SK-N-SH treated with all-trans-retinoic acid at 6 μM for 48 hours (cell line): ENCODE data around the gene CD101.

Experiments
- ATAC-seq: fragments of 200-7000 bp; cut with Tn5 transposase; 3 replicates; pipeline ENCODE4 v1.9.1; 2020; ENCODE audit warnings: mild to moderate bottlenecking, moderate library complexity
- BACH2 ChIP-seq: fragments of 250-450 bp; sonication (Bioruptor Pico); IDR thresholded peaks from 2 replicates; pipeline ENCODE4 v1.9.0; 2021; ENCODE audit warnings: mild to moderate bottlenecking, borderline replicate concordance
- CSDC2 ChIP-seq: fragments of 250-450 bp; sonication (Bioruptor Pico); IDR thresholded peaks from 2 replicates; pipeline ENCODE4 v1.5.0; 2020; ENCODE audit warnings: mild to moderate bottlenecking, moderate library complexity
- GLIS3 ChIP-seq: fragments of 250-450 bp; sonication (Bioruptor Pico); IDR thresholded peaks from 2 replicates; pipeline ENCODE4 v1.5.0; 2020; ENCODE audit warnings: mild to moderate bottlenecking, moderate library complexity
- ISL1 ChIP-seq: fragments of 250-450 bp; sonication (Bioruptor Pico); IDR thresholded peaks from 2 replicates; pipeline ENCODE4 v2.1.2; 2022; ENCODE audit warnings: mild to moderate bottlenecking, moderate library complexity
- OSR1 ChIP-seq: fragments of 250-450 bp; sonication (Bioruptor Pico); IDR thresholded peaks from 2 replicates; pipeline ENCODE4 v1.8.0; 2022; ENCODE audit warnings: moderate library complexity, mild to moderate bottlenecking, inconsistent platforms
- PPARA ChIP-seq: fragments of 250-450 bp; sonication (Bioruptor Pico); IDR thresholded peaks from 2 replicates; pipeline ENCODE4 v1.5.0; 2020; ENCODE audit warnings: mild to moderate bottlenecking, borderline replicate concordance
- RARB ChIP-seq: fragments of 250-450 bp; sonication (Bioruptor Pico); IDR thresholded peaks from 2 replicates; pipeline ENCODE4 v1.8.0; 2021; ENCODE audit warnings: mild to moderate bottlenecking, moderate library complexity
- SNAI2 ChIP-seq: fragments of 250-450 bp; sonication (Bioruptor Pico); IDR thresholded peaks from 2 replicates; pipeline ENCODE4 v1.5.0; 2020; ENCODE audit warnings: mild to moderate bottlenecking, moderate library complexity
- TOX ChIP-seq: fragments of 250-450 bp; sonication (Bioruptor Pico); IDR thresholded peaks from 2 replicates; pipeline ENCODE4 v1.8.0; 2021; ENCODE audit warnings: mild to moderate bottlenecking, moderate library complexity, borderline replicate concordance
- ZC3H10 ChIP-seq: fragments of 250-450 bp; sonication (Bioruptor Pico); IDR thresholded peaks from 2 replicates; pipeline ENCODE4 v1.5.1; 2021; ENCODE audit warnings: mild to moderate bottlenecking, moderate library complexity
- ZFP3 ChIP-seq: fragments of 250-450 bp; sonication (Bioruptor Pico); IDR thresholded peaks from 2 replicates; pipeline ENCODE4 v1.5.0; 2020; ENCODE audit warnings: mild to moderate bottlenecking, moderate library complexity
- ZFP30 ChIP-seq: fragments of 450-650 bp; formaldehyde crosslinking; IDR thresholded peaks from 2 replicates; pipeline ENCODE4 v1.5.0; 2022; ENCODE audit warnings: mild to moderate bottlenecking, moderate library complexity
- ZNF565 ChIP-seq: fragments of 450-650 bp; formaldehyde crosslinking; conservative IDR thresholded peaks from 2 replicates; pipeline ENCODE4 v1.5.0; 2020; ENCODE audit warnings: low read depth, mild to moderate bottlenecking, moderate library complexity
- ZNF70 ChIP-seq: fragments of 450-650 bp; formaldehyde crosslinking; IDR thresholded peaks from 2 replicates; pipeline ENCODE4 v1.5.0; 2020; ENCODE audit warnings: mild to moderate bottlenecking, moderate library complexity
- ZNF8 ChIP-seq: fragments of 450-650 bp; formaldehyde crosslinking; IDR thresholded peaks from 2 replicates; pipeline ENCODE4 v1.5.0; 2020; ENCODE audit warnings: mild to moderate bottlenecking, moderate library complexity
- TF ChIP-seq, protein P1 (sequence below): fragments of 250-450 bp; sonication (Bioruptor Pico); IDR thresholded peaks from 2 replicates; pipeline ENCODE4 v1.8.0; 2021; ENCODE audit warnings: low read depth, mild to moderate bottlenecking, moderate library complexity, borderline replicate concordance
- TF ChIP-seq, protein P2 (sequence below): fragments of 250-450 bp; sonication (Bioruptor Pico); IDR thresholded peaks from 2 replicates; pipeline ENCODE4 v1.5.0; 2020; ENCODE audit warnings: mild to moderate bottlenecking, moderate library complexity
- TF ChIP-seq, protein P3 (sequence below): fragments of 250-450 bp; sonication (Bioruptor Pico); IDR thresholded peaks from 2 replicates; pipeline ENCODE4 v1.8.0; 2020; ENCODE audit warnings: mild to moderate bottlenecking, moderate library complexity, borderline replicate concordance
- TF ChIP-seq, protein P4 (sequence below): fragments of 250-450 bp; sonication (Bioruptor Pico); IDR thresholded peaks from 2 replicates; pipeline ENCODE4 v1.5.1; 2021; ENCODE audit warnings: mild to moderate bottlenecking, moderate library complexity

CD101 gene

DNA sequence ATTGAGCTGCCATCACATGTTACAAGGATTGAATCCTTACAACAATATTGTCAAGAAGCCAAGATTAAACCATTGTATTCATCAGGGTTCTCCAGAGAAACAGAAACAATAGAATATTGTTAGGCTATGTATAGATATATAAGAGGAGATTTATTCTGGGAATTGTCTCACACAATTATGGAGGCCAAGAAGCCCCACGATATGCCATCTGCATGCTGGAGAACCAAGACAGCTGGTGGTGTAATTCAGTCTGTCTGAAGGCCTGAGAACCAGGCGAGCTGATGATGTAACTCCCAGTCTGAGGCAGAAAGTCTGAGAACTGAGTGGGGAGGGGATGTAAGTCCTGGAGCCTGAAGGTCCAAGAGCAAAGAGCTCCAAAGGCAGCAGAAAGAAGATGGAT is 44.1 kb downstream of the CD101 start:
- ATAC-seq: no peak
- no peak for TF ChIP-seq BACH2
- TF ChIP-seq OSR1 (CRISPR knock-in tag): no peak
- no peak for TF ChIP-seq CSDC2 (CRISPR knock-in tag)
- no peak for TF ChIP-seq RARB (CRISPR knock-in tag)

DNA sequence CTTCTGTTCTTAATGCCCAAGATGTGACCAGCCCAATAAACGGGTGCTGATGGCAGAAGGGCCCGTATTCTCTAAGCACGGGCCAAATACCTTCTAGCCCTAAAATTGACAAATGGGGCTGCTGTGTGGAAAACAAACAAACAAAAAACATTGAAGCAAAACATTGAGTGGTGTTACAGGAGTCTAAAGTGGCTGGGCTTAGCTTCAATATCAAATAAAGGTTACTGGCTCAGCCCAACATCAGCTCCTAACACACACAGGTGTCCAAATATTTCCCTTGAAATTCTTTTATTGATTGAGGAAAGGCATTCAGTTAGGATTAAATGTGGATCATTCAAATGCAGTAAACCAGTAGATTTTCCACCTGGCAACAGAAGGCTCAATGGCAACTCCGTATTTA is 45.2 kb downstream of the CD101 start:
- TF ChIP-seq OSR1 (CRISPR knock-in tag) (no peak), BACH2 (no peak), GLIS3 (no peak), PPARA (CRISPR knock-in tag) (no peak), ZNF565 (CRISPR knock-in tag) (no peak), ZC3H10 (CRISPR knock-in tag) (no peak), ZNF8 (CRISPR knock-in tag) (no peak), ISL1 (CRISPR knock-in tag) (no peak), ZNF70 (no peak), RARB (CRISPR knock-in tag) (no peak), ZFP30 (CRISPR knock-in tag) (no peak), SNAI2 (no peak)
- TF ChIP-seq, protein P1, sequence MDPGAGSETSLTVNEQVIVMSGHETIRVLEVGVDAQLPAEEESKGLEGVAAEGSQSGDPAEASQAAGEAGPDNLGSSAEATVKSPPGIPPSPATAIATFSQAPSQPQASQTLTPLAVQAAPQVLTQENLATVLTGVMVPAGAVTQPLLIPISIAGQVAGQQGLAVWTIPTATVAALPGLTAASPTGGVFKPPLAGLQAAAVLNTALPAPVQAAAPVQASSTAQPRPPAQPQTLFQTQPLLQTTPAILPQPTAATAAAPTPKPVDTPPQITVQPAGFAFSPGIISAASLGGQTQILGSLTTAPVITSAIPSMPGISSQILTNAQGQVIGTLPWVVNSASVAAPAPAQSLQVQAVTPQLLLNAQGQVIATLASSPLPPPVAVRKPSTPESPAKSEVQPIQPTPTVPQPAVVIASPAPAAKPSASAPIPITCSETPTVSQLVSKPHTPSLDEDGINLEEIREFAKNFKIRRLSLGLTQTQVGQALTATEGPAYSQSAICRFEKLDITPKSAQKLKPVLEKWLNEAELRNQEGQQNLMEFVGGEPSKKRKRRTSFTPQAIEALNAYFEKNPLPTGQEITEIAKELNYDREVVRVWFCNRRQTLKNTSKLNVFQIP (CRISPR knock-in tag): no peak
- TF ChIP-seq, protein P2, sequence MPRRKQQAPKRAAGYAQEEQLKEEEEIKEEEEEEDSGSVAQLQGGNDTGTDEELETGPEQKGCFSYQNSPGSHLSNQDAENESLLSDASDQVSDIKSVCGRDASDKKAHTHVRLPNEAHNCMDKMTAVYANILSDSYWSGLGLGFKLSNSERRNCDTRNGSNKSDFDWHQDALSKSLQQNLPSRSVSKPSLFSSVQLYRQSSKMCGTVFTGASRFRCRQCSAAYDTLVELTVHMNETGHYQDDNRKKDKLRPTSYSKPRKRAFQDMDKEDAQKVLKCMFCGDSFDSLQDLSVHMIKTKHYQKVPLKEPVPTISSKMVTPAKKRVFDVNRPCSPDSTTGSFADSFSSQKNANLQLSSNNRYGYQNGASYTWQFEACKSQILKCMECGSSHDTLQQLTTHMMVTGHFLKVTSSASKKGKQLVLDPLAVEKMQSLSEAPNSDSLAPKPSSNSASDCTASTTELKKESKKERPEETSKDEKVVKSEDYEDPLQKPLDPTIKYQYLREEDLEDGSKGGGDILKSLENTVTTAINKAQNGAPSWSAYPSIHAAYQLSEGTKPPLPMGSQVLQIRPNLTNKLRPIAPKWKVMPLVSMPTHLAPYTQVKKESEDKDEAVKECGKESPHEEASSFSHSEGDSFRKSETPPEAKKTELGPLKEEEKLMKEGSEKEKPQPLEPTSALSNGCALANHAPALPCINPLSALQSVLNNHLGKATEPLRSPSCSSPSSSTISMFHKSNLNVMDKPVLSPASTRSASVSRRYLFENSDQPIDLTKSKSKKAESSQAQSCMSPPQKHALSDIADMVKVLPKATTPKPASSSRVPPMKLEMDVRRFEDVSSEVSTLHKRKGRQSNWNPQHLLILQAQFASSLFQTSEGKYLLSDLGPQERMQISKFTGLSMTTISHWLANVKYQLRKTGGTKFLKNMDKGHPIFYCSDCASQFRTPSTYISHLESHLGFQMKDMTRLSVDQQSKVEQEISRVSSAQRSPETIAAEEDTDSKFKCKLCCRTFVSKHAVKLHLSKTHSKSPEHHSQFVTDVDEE (CRISPR knock-in tag): no peak
- TF ChIP-seq, protein P3, sequence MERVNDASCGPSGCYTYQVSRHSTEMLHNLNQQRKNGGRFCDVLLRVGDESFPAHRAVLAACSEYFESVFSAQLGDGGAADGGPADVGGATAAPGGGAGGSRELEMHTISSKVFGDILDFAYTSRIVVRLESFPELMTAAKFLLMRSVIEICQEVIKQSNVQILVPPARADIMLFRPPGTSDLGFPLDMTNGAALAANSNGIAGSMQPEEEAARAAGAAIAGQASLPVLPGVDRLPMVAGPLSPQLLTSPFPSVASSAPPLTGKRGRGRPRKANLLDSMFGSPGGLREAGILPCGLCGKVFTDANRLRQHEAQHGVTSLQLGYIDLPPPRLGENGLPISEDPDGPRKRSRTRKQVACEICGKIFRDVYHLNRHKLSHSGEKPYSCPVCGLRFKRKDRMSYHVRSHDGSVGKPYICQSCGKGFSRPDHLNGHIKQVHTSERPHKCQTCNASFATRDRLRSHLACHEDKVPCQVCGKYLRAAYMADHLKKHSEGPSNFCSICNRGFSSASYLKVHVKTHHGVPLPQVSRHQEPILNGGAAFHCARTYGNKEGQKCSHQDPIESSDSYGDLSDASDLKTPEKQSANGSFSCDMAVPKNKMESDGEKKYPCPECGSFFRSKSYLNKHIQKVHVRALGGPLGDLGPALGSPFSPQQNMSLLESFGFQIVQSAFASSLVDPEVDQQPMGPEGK (CRISPR knock-in tag): no peak
- ATAC-seq: no peak

DNA sequence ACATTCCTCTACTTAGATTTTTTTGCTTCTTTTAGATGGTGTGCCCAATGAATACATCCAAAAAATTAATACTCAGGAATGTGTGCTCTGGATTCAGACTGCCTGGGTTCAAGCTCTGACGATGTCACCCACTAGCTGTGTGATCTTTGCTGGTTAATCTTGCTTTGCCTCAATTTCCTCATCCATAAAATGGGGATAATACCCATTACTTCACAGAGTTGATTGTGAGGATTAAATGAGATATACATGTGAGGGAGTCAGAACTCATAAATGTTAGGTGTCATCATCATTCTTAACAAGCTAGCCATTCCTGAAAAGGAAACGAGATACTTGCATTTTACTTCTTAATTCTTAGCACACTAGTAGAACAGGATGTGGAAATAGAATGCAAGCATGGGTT is 45.7 kb downstream of the CD101 start:
- no peak for ATAC-seq
- TF ChIP-seq, protein P4, sequence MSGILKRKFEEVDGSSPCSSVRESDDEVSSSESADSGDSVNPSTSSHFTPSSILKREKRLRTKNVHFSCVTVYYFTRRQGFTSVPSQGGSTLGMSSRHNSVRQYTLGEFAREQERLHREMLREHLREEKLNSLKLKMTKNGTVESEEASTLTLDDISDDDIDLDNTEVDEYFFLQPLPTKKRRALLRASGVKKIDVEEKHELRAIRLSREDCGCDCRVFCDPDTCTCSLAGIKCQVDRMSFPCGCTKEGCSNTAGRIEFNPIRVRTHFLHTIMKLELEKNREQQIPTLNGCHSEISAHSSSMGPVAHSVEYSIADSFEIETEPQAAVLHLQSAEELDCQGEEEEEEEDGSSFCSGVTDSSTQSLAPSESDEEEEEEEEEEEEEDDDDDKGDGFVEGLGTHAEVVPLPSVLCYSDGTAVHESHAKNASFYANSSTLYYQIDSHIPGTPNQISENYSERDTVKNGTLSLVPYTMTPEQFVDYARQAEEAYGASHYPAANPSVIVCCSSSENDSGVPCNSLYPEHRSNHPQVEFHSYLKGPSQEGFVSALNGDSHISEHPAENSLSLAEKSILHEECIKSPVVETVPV (CRISPR knock-in tag): no peak
- TF ChIP-seq ZNF70 (no peak), OSR1 (CRISPR knock-in tag) (no peak), ISL1 (CRISPR knock-in tag) (no peak), SNAI2 (no peak), ZNF565 (CRISPR knock-in tag) (no peak), CSDC2 (CRISPR knock-in tag) (no peak), TOX (no peak), RARB (CRISPR knock-in tag) (no peak)

DNA sequence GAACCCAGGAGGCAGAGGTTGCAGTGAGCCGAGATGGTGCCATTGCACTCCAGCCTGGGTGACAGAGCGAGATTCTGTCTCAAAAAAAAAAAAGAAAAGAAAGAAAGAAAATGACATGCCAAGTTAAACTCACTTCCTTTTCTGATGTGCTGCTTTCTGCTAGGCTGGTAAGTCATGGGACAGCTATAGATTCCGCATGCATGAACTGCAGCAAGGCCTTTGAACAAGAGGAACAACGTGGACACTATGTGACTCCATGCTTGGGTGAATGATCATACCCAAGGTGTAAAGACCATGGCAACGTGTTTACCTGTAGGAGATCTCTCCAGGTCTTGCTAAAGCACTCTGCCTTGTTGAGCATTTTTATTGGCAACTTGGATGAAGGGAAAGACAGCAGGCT is 48.3 kb downstream of the CD101 start:
- TF ChIP-seq, protein P3 (CRISPR knock-in tag): no peak
- TF ChIP-seq ZNF8 (CRISPR knock-in tag) (no peak), ZFP3 (CRISPR knock-in tag) (no peak), SNAI2 (no peak), ZNF70 (no peak), ZNF565 (CRISPR knock-in tag) (no peak)
- TF ChIP-seq, protein P2 (CRISPR knock-in tag): no peak
- TF ChIP-seq, all 23 proteins: peak for 0
- no peak for ATAC-seq
